OCI-LY1 (cell line): ENCODE measurements around the gene ZNHIT2.

Experiments used
- H2AFZ ChIP-seq: fragments of 200-600 bp; sonication (generic), shearing (Covaris generic); 2 replicates; pipeline ENCODE4 v1.6.0; 2014; ENCODE audit warnings: antibody characterized with exemption, mild to moderate bottlenecking, low read length
- H3F3A ChIP-seq: fragments of 200-600 bp; sonication (generic), shearing (Covaris generic); 2 replicates; pipeline ENCODE4 v1.6.0; 2014; ENCODE audit warnings: mild to moderate bottlenecking, antibody characterized with exemption, low read length, moderate library complexity; ENCODE audit not compliant: insufficient read depth
- H3K27ac ChIP-seq: fragments of 200-600 bp; sonication (generic); 2 replicates; pipeline ENCODE4 v1.5.1; 2014; ENCODE audit warnings: low read length, mixed run types, mild to moderate bottlenecking, low read depth; ENCODE audit not compliant: poor library complexity, severe bottlenecking
- H3K27me3 ChIP-seq: fragments of 200-600 bp; sonication (generic); 2 replicates; pipeline ENCODE4 v1.6.0; 2014; ENCODE audit warnings: antibody characterized with exemption, mild to moderate bottlenecking, low read length, moderate library complexity; ENCODE audit not compliant: insufficient read depth
- H3K36me3 ChIP-seq: fragments of 200-600 bp; sonication (generic); 2 replicates; pipeline ENCODE4 v1.6.1; 2014; ENCODE audit warnings: mild to moderate bottlenecking, antibody characterized with exemption, low read length, moderate library complexity, mixed read lengths; ENCODE audit not compliant: insufficient read depth
- H3K4me1 ChIP-seq: fragments of 200-600 bp; sonication (generic); 2 replicates; pipeline ENCODE4 v1.5.1; 2014; ENCODE audit warnings: mild to moderate bottlenecking, low read length, moderate library complexity; ENCODE audit not compliant: insufficient read depth, severe bottlenecking
- H3K4me2 ChIP-seq: fragments of 200-600 bp; sonication (generic), shearing (Covaris generic); 2 replicates; pipeline ENCODE4 v1.6.1; 2014; ENCODE audit warnings: low read length
- H3K4me3 ChIP-seq: fragments of 200-600 bp; sonication (generic); 2 replicates; pipeline ENCODE4 v1.5.1; 2014; ENCODE audit warnings: low read length, low read depth, mild to moderate bottlenecking, mixed read lengths; ENCODE audit not compliant: poor library complexity, severe bottlenecking
- H3K79me2 ChIP-seq: fragments of 200-600 bp; shearing (Covaris generic); 2 replicates; pipeline ENCODE4 v1.6.1; 2016; ENCODE audit warnings: mixed run types, low read length, mixed read lengths; ENCODE audit not compliant: insufficient read depth
- H3K9ac ChIP-seq: fragments of 200-600 bp; sonication (generic), shearing (Covaris generic); 2 replicates; pipeline ENCODE4 v1.6.1; 2014; ENCODE audit warnings: mild to moderate bottlenecking, low read length, mixed read lengths
- H3K9me2 ChIP-seq: fragments of 200-600 bp; sonication (generic), shearing (Covaris generic); 2 replicates; pipeline ENCODE4 v1.6.1; 2014; ENCODE audit warnings: low read depth, mild to moderate bottlenecking, low read length, mixed read lengths
- H3K9me3 ChIP-seq: fragments of 200-600 bp; shearing (Covaris generic); 2 replicates; pipeline ENCODE4 v1.6.1; 2014; ENCODE audit warnings: low read length, mixed read lengths
- H4K20me1 ChIP-seq: fragments of 200-600 bp; sonication (generic), shearing (Covaris generic); 2 replicates; pipeline ENCODE4 v1.6.0; 2016; ENCODE audit warnings: mild to moderate bottlenecking, low read length; ENCODE audit not compliant: insufficient read depth
- EZH2 ChIP-seq: fragments of 200-600 bp; sonication (generic), shearing (Covaris generic); IDR thresholded peaks from 2 replicates; pipeline ENCODE4 v1.8.0; 2017; ENCODE audit warnings: borderline replicate concordance, mixed run types, mild to moderate bottlenecking, antibody characterized with exemption, low read length, moderate library complexity, mixed read lengths
- TF ChIP-seq, protein P1 (sequence below): fragments of 200-600 bp; sonication (generic), shearing (Covaris generic); IDR thresholded peaks from 2 replicates; pipeline ENCODE4 v1.5.1; 2017; ENCODE audit warnings: mild to moderate bottlenecking, antibody characterized with exemption, low read length, moderate library complexity, mixed read lengths

The ZNHIT2 gene

DNA sequence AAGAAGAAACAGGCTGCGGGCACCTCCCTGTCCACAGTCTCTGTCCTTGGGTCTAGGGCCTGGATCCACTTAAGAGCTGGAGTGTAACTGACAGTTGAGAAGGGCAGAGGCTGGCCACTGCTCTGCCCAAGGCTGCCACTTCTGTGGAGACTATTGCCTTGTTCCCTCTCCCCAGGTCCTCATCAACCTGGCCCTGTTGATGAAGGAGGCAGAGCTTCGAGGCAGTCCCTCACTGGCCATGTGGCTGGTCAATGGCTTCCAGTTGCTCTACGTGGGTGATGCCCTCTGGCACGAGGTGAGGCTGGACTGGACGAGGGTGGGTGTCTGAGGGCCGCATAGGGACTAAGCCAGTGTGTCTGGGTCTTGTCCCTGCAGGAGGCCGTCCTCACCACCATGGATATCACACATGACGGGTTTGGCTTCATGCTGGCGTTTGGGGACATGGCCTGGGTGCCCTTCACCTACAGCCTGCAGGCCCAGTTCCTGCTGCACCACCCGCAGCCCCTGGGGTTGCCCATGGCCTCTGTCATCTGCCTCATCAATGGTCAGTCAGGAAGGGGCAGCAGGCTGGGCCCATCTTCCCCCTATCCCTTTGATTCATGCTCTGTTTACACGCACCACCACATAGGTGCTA lies 2.8 kb downstream of the ZNHIT2 start:
- no peak overlapping the region for H3K4me2 ChIP-seq
- no peaks in the 10 kb centered on the region for H3K9me2 ChIP-seq
- peaks cover 50% of the 10 kb centered on the region for H3K36me3 ChIP-seq
- no peaks in the 10 kb centered on the region for H3K79me2 ChIP-seq
- H2AFZ ChIP-seq = no peak overlapping the region
- H3K9ac ChIP-seq = no peak overlapping the region
- H4K20me1 ChIP-seq = no peaks in the 10 kb centered on the region
- no peak overlapping the region for H3K4me3 ChIP-seq
- H3K4me1 ChIP-seq = peaks cover 57% of the 10 kb centered on the region
- no peaks in the 10 kb centered on the region for H3K9me3 ChIP-seq
- no peak for TF ChIP-seq EZH2
- TF ChIP-seq, protein P1, sequence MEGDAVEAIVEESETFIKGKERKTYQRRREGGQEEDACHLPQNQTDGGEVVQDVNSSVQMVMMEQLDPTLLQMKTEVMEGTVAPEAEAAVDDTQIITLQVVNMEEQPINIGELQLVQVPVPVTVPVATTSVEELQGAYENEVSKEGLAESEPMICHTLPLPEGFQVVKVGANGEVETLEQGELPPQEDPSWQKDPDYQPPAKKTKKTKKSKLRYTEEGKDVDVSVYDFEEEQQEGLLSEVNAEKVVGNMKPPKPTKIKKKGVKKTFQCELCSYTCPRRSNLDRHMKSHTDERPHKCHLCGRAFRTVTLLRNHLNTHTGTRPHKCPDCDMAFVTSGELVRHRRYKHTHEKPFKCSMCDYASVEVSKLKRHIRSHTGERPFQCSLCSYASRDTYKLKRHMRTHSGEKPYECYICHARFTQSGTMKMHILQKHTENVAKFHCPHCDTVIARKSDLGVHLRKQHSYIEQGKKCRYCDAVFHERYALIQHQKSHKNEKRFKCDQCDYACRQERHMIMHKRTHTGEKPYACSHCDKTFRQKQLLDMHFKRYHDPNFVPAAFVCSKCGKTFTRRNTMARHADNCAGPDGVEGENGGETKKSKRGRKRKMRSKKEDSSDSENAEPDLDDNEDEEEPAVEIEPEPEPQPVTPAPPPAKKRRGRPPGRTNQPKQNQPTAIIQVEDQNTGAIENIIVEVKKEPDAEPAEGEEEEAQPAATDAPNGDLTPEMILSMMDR = no peak
- H3K27ac ChIP-seq = peak overlapping the region; percentile 98
- H3K27me3 ChIP-seq = no peaks in the 10 kb centered on the region
- H3F3A ChIP-seq = 0 out of 2 replicates have a peak, but pooled peaks cover 5% of the 10 kb centered on the region

DNA sequence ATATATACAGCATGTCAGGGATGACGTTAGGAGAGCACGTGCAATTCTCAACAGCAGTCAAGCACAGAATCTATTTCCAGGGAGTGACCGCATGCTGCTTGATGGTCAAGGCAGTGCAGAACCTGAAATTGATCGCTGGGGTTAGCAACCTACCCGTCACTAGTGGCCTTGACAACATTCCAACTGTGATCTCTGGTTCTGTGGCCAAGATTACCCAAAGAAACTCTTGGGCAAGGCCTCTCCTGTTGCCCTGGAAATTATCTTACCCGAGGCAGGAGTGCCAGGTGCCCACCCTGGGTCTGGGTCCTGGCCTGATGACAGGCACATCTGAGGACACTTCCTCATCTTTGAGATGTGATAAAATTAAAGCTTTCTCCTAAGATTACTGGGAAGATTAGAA lies 3.7 kb downstream of the ZNHIT2 start:
- H3K9me2 ChIP-seq = no peaks in the 10 kb centered on the region
- H4K20me1 ChIP-seq = no peaks in the 10 kb centered on the region
- peaks cover 51% of the 10 kb centered on the region for H3K36me3 ChIP-seq
- H3K79me2 ChIP-seq = no peaks in the 10 kb centered on the region
- peak overlapping the region; percentile 90 for H3K4me2 ChIP-seq
- no peak for TF ChIP-seq EZH2
- TF ChIP-seq, protein P1 = no peak
- H3K27ac ChIP-seq = peak overlapping the region; percentile 98
- no peak overlapping the region for H2AFZ ChIP-seq
- H3K27me3 ChIP-seq = no peaks in the 10 kb centered on the region
- peak overlapping the region; percentile 43 for H3K9ac ChIP-seq
- peaks cover 50% of the 10 kb centered on the region for H3K4me1 ChIP-seq
- peak overlapping the region; percentile 75 for H3K4me3 ChIP-seq
- no peaks in the 10 kb centered on the region for H3K9me3 ChIP-seq
- H3F3A ChIP-seq = 0 out of 2 replicates have a peak, but pooled peaks cover 5% of the 10 kb centered on the region

DNA sequence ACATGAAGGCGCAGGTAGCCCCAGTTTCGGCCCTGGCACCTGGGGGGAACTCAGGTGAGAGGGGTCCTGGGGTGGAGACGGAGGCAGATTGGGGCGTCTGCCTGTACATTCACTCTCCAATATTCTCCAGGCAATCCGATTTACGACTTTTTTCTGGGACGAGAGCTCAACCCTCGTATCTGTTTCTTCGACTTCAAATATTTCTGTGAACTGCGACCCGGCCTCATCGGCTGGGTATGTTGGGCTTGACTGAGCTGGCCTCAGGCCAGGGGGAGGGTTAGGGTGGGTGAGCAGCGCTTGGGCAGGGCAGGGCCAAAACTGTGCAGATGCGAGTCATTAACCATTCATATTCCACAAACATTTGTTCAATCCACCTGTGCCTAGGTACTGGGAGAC lies 4.1 kb downstream of the ZNHIT2 start:
- no peak for TF ChIP-seq EZH2
- Histone ChIP-seq H3K27me3 (no peaks in the 10 kb centered on the region), H3K4me2 (peak overlapping the region; percentile 90), H3K9ac (peak overlapping the region; percentile 86), H3F3A (0 out of 2 replicates have a peak, but pooled peaks cover 5% of the 10 kb centered on the region), H3K36me3 (peaks cover 46% of the 10 kb centered on the region), H2AFZ (no peak overlapping the region), H3K4me1 (peaks cover 49% of the 10 kb centered on the region), H3K9me2 (no peaks in the 10 kb centered on the region), H3K27ac (peak overlapping the region; percentile 98), H4K20me1 (no peaks in the 10 kb centered on the region), H3K9me3 (no peaks in the 10 kb centered on the region), H3K4me3 (peak overlapping the region; percentile 75), H3K79me2 (no peaks in the 10 kb centered on the region)
